B cell (primary cell): ENCODE data around the gene TGFBI. TPM values are rescaled to one million over a fixed set of nuclear protein-coding genes. Genes with fewer than 3 reads are reported as not detected.

ENCODE experiments used
- polyA plus RNA-seq: library from polyadenylated mRNA; depleted of rRNA; stranded (reverse); fragments of >200 nt; gene quantifications from 2 replicates; pipeline ENCODE4 v1.2.3, GENCODE V29; 2012
- small RNA-seq: library from RNA; depleted of rRNA; stranded (forward); fragments of <200 nt; gene quantifications from one replicate; pipeline ENCODE3, GENCODE V24; 2012; ENCODE audit warnings: low replicate concordance, low read depth; ENCODE audit not compliant: insufficient read length
- total RNA-seq, 2 donors: library from RNA; stranded (reverse); fragments of 120-200 nt in 1 of 2; gene quantifications; 1 replicate in 1 of 2; 2 replicates in 1 of 2; pipeline versions ENCODE4 v1.2.3 to v1.2.4, GENCODE V29; 2013 to 2022

TGFBI gene
- total and polyA plus RNA-seq, 2 donors (not counting 1 experiment from before 2014, with no cell fraction given): 3.7 to 4.5 TPM

Small RNA genes within 50 kb of the gene (small RNA-seq; reads per million reads assigned to genes)
- gene VTRNA2-1: not detected

Other genes with a start within 250 kb of the TGFBI start
- not detected in 2 replicates for gene SLC25A48, start 194.3 kb upstream of the TGFBI start, total RNA-seq
- gene SLC25A48, start 194.3 kb upstream of the TGFBI start, polyA plus RNA-seq: not detected in 2 replicates
- not detected in 2 replicates for gene IL9, start 133.1 kb upstream of the TGFBI start, total RNA-seq
- not detected in 2 replicates for gene IL9, start 133.1 kb upstream of the TGFBI start, polyA plus RNA-seq
- gene LECT2, start 74.0 kb upstream of the TGFBI start, total RNA-seq: not detected in 2 replicates
- not detected in 2 replicates for gene LECT2, start 74.0 kb upstream of the TGFBI start, polyA plus RNA-seq
- gene SMAD5, start 103.9 kb downstream of the TGFBI start, total RNA-seq: 38.6 and 43.1 TPM in 2 replicates
- gene SMAD5, start 103.9 kb downstream of the TGFBI start, polyA plus RNA-seq: 9.4 and 9.7 TPM in 2 replicates
- not detected in 2 replicates for gene SMIM32, start 164.2 kb downstream of the TGFBI start, total RNA-seq
- not detected in 2 replicates for gene SMIM32, start 164.2 kb downstream of the TGFBI start, polyA plus RNA-seq